GM18519 (cell line): ENCODE data around the gene CRCP.
A peak's percentile ranks its signal among the peaks of the same experiment; 100 is the strongest.
"Not testable (repeated sequence)": the region's sequence is repeated elsewhere in the genome, so short reads cannot be mapped to it uniquely, and the experiment has no call there.

Source experiments
- ATAC-seq: cut with Tn5 transposase; IDR thresholded peaks from one replicate; pipeline ENCODE4 v1.9.1; 2021; ENCODE audit warnings: mild to moderate bottlenecking, moderate library complexity; ENCODE audit not compliant: unreplicated experiment, low FRiP score

Gene CRCP

DNA sequence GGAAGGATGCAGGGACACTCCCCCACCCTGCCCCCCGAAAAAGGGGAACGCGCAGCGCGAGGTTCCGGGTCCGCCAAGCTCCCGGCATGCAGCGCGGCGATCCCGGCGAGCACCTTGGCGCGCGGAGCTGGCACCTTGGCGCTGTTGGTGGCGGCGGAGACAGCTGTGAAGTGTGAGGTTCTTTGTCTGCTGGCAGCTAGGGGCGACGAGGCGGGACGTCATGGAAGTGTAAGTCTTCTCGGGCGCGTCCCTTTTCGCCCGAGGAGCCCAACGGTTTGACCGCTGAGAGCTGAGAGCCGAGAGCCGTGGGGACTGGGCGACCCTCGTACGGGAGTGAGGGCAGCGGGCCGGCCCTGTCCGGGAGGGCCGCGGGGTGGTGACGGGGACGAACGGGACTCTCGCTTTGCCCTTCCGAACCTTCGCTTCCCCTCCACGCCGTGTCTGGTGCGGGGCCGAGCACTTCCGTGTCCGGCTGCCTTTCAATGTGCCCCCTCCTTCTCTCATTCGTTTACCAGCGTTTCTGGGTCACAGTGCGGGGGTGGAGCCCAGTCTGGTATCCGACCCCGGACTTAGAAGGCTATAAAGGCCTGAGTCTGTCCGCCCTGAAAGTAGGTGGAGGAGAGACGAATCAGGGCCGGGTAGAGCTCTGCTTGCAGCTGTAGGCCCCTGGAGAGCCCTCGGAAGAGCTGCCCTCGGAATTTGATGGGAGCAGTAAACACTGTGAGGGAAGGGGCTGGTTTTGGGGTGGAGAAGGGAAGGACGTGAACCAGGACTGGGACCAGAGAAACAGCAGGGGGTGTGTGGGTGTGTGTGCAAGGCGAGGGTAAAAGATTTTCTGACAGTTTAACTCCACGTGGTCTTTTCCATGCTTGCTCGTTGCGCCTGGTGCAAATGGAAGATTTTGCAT is at the start of gene CRCP:
Gene CRCP (plus strand): TSS at position 105 of the 907 bp plus-strand sequence. CDS start 116 bp downstream, at position 221.
- ATAC-seq, result peak; percentile 68

DNA sequence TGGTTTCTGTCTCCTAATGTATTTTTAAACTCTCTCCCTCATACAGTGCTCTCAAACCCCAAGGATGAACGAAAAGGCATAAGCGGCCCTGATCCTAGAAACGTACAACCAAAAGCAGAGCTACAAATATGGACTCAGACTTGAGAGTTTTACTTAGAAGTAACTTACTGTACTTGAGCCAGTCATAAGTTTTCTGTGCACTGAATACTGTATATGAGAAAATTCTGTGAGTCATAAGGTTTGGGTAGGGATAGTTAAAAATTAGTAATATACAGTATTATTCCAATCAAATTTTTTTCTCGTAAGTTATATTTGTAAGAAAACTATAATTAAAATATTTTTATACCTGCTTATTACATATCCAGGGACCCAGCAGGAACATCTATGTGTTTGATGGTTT is 44.9 kb upstream of the CRCP start:
- no peak for ATAC-seq

DNA sequence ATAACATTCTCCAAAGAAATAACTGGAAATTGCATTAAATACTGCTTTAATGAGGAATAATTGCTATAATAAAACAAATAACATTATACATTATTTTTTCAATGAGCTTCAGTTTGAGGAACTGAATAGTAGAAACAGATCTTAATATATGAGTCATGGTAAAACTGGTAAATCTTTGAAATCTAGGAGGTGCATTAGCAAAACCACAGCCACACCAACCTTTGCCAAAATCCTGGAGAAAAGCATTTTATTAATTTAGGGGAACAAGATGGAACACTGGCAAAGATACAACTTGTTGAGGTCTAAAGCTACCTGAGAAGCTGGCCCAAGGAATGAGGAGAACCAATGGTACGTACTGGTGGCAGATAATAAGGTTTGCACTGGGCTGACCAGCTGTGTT is 44.4 kb upstream of the CRCP start:
- no peak for ATAC-seq

DNA sequence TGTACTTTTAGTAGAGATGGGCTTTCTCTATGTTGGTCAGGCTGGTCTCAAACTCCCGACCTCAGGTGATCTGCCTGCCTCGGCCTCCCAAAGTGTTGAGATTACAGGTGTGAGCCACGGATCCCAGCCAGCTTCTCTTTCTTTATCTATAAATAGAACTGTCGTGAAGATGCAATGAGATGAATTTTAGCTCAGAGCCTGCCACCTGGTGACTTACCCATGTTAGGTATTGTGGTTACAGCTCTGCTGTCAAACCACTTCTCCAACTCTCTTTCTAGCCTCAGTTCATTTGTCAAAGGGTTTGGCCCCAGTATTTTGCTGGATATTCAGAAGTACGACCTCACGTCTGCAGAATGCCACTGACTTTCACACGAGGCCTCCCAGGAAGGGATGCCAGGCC is 42.4 kb upstream of the CRCP start:
- not testable (repeated sequence) for ATAC-seq

DNA sequence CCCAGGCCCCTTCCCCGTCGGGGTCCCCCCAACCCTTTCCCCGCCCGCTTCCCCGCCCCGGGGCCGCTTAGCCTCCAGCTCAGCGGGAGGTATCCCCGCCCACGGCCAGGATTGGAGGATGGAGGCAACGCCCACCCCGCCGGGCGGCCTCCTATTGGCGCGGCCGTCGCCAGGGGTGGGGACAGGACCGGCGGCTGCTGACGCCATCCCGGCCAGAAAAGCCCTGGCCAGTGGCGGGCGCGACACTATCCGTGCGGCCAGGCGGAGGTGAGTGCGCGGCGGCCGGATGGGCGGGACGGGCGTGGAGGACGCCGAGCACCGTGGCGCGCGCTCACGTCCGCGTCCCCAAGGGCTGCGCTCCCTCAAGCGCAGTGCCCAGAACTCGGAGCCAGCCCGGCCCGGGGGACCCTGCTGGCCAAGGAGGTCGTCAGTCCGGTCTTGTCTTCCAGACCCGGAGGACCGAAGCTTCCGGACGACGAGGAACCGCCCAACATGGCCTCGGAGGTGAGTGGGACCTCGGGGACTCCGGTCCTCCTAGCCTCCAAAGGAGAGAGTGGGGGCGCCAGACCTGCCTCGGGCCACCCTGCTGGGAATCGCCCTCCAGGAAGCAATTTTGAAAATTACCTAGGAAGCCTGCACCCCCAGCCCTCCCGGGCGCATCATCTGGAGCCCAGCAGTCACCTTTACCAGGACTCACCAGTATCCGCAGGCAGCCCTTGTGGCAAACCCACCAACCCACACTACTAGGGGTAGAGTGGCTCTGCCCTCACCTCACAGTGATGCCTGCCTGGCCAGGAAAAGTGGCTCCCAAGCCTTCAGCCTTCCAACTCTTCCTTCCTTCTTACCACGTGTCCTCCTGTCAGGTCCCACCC is 38.8 kb upstream of the CRCP start, which contains the start of gene ASL:
Gene ASL (plus strand): TSS at position 230 of the 872 bp plus-strand sequence. CDS start 263 bp downstream, at position 493.
- ATAC-seq, result peak; percentile 97

- ATAC-seq, result no peak
Measured at GRCh38 chr7:66076462-66077329, 38.0 kb upstream of the CRCP start.

DNA sequence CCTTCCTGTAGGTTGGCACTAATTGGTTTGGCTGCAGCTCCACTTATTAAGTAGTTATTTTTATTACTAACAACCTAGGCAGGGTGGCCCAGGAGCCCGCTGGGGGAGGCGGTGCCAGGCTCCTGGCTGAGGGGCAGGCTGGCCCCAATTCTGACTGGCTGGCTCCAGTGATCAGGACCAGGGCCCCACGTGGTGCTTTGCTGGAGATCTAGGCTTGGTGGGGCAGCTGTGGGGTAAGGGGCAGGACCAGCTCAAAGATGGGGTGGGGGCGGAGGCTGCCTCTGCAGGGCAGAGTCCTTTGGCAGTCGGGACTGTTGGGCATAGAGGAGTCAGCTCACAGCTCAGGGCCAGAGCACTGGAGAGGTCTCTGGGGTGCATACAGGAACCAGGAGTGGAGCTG is 36.6 kb upstream of the CRCP start:
- ATAC-seq, result no peak

- ATAC-seq, result no peak
Measured at GRCh38 chr7:66082083-66082482, 32.6 kb upstream of the CRCP start.

DNA sequence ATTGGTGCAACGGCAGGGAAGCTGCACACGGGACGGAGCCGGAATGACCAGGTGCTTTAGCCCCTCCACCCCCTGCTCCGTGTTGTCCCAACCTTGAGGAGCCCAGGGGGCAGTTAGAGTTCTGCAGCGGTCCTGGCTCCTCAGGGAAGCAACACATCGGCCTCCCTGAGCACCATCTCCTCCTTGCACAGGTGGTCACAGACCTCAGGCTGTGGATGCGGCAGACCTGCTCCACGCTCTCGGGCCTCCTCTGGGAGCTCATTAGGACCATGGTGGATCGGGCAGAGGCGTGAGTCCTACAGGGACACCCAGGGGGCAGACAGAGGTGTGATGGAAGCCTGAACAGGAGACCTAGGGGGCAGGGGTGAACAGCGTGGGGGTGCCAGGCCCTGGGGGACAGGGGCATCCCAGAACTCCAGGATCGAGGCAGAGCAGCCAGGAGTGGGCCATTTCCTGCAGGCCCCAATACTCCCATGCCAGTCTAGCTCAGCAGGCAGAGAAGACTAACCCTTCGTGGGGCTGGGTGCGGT is 31.7 kb upstream of the CRCP start:
- ATAC-seq, result no peak

- no peak for ATAC-seq
Measured at GRCh38 chr7:66083677-66084076, 31.0 kb upstream of the CRCP start.

GRCh38 chr7:66088861-66089838 is 25.5 kb upstream of the CRCP start:
- no peak for ATAC-seq

DNA sequence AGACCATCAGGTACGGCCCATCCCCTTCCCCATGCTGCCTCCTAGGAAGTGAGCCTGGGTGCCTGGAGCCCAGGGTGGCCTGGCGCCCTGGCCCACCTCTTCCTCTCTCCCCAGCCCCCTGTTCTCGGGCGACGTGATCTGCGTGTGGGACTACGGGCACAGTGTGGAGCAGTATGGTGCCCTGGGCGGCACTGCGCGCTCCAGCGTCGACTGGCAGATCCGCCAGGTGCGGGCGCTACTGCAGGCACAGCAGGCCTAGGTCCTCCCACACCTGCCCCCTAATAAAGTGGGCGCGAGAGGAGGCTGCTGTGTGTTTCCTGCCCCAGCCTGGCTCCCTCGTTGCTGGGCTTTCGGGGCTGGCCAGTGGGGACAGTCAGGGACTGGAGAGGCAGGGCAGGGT is 22.0 kb upstream of the CRCP start:
- no peak for ATAC-seq

DNA sequence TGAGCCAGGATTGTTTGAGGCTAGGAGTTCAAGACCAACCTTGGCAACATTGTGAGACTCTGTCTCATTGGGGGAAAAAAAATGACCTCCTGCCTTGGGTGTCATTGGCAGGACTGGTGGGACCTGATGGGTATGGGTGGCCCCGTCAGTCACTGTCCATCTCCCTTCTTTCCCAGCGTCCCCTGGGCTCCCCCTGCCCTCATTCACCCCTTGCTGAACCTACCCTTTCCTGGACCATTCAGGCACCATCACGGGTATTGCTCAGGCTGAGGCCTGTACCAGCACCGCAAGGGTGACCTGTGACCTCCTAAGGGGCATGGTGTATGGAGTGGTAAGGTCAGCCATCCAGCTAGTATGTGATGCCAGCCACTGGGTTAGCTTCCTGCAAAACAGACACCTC is 19.6 kb upstream of the CRCP start:
- no peak for ATAC-seq

GRCh38 chr7:66099232-66099550 is 15.5 kb upstream of the CRCP start:
- no peak for ATAC-seq

GRCh38 chr7:66099551-66100407 is 14.9 kb upstream of the CRCP start:
- peak; percentile 58 for ATAC-seq

DNA sequence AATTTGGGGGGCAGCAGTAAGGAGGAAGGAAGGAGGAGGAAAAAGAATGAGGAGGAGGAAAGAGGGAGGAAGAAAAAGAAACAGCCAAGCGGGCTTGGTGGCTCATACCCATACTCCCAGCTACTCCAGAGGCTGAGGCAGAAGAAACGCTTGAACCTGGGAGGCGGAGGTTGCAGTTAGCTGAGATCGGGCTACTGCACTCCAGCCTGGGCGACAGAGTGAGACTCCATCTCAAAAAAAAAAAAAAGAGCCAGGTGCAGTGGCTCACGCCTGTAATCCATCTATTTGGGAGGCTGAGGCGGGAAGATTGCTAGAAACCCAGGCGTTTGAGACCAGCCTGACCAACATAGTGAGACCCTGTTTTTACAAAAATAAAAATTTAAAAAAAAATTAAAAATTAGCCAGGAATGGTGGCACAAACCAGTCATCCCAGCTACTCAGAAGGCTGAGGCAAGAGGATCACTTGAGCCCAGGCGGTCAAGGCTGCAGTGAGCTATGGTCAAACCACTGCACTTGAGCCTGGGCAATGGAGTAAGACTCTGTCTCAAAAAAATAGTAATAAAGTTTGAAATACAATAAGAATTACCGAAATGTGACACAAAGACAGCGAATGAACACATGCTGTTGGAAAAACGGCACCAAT is 14.1 kb upstream of the CRCP start:
- no peak for ATAC-seq

GRCh38 chr7:66102168-66102567 is 12.5 kb upstream of the CRCP start:
- ATAC-seq, result not testable (repeated sequence)

GRCh38 chr7:66103994-66104393 is 10.7 kb upstream of the CRCP start:
- ATAC-seq, result not testable (repeated sequence)
